ENCODE data around the gene CAPS. TPM values are rescaled to one million over a fixed set of nuclear protein-coding genes. Genes with fewer than 3 reads are reported as not detected.

CAPS gene
- total and polyA plus RNA-seq, 9 donors: 1.7 to 313 (median 22.3) TPM

DNA sequence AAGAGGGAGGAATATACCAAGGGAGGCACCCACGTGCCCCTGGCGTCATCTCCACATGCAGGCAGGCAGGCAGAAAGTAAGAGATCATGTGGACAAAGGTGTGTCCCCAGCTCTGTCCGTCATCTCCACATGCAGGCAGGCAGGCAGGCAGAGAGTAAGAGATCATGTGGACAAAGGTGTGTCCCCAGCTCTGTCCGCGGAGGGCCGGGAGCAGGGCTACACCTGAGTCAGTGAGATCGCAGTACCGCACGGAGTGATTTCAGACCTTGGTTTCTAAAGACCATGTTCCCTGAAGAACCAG, 22.2 kb downstream of the CAPS start:
- Histone ChIP-seq H3K36me3 (no peaks in the 10 kb centered on the region), H3K27ac (no peak overlapping the region), H3K27me3 (no peaks in the 10 kb centered on the region), H3K9me3 (no peaks in the 10 kb centered on the region), H3K4me1 (ENCODE audit: insufficient read depth) (peaks cover 11% of the 10 kb centered on the region), H3K4me3 (no peak overlapping the region)
- DNase-seq: no peak
- intact Hi-C loops (cut with DNase I): no loop called here
- 92 to 93% (median 92%) methylated on average over 9 of the region's 9 CpGs for WGBS, 3 donors
- TF ChIP-seq EP300 (IDR thresholded peaks at IDR 0.05) (no peak), POLR2A (IDR thresholded peaks at IDR 0.05) (no peak), CTCF (IDR thresholded peaks at IDR 0.05) (no peak)

GRCh38 chr19:5937550-5937949, 23.5 kb downstream of the CAPS start:
- DNase-seq: no peak
- WGBS, 3 donors: 84 to 86% (median 85%) methylated on average over 10 of the region's 10 CpGs
- H3K36me3 ChIP-seq: no peaks in the 10 kb centered on the region
- H3K27ac ChIP-seq: no peak overlapping the region
- H3K9me3 ChIP-seq: no peaks in the 10 kb centered on the region
- intact Hi-C loops (cut with DNase I): no loop called here
- H3K4me3 ChIP-seq: no peak overlapping the region
- H3K4me1 ChIP-seq (ENCODE audit: insufficient read depth): peaks cover 11% of the 10 kb centered on the region
- TF ChIP-seq EP300 (IDR thresholded peaks at IDR 0.05) (no peak), POLR2A (IDR thresholded peaks at IDR 0.05) (no peak), CTCF (IDR thresholded peaks at IDR 0.05) (no peak)
- H3K27me3 ChIP-seq: no peaks in the 10 kb centered on the region

GRCh38 chr19:5940260-5941208, 26.5 kb downstream of the CAPS start:
- H3K4me1 ChIP-seq (ENCODE audit: insufficient read depth): peaks cover 16% of the 10 kb centered on the region
- no peak overlapping the region for H3K4me3 ChIP-seq
- no peaks in the 10 kb centered on the region for H3K36me3 ChIP-seq
- DNase-seq: no peak
- no peak overlapping the region for H3K27ac ChIP-seq
- no peak for TF ChIP-seq CTCF (IDR thresholded peaks at IDR 0.05)
- H3K9me3 ChIP-seq: no peaks in the 10 kb centered on the region
- WGBS, 3 donors: 93 to 95% (median 93%) methylated on average over 21 of the region's 21 CpGs
- no peaks in the 10 kb centered on the region for H3K27me3 ChIP-seq
- intact Hi-C loops (cut with DNase I): no loop called here

DNA sequence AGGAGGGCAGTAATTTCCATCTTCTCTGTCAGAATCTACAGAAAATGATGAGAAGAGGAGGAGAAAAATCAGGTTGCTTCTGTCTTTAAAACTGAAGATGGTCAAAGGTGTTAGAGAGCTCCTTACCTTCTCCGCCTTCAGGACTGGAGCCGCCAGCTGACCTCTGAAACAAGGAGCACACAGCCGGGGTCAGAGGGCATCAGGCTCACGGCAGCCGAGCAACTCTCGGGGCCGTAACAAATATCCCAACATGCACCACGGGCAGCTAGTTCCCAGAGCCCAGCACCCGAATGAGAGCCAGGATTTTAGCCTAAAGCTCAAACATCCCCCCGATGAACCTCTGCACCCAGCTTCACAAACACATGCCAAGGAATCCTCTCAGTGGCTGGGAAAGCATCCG, 27.6 kb downstream of the CAPS start:
- Histone ChIP-seq H3K27me3 (no peaks in the 10 kb centered on the region), H3K9me3 (no peaks in the 10 kb centered on the region), H3K4me1 (ENCODE audit: insufficient read depth) (peaks cover 10% of the 10 kb centered on the region), H3K27ac (no peak overlapping the region), H3K36me3 (no peaks in the 10 kb centered on the region), H3K4me3 (no peak overlapping the region)
- TF ChIP-seq POLR2A (IDR thresholded peaks at IDR 0.05) (no peak), EP300 (IDR thresholded peaks at IDR 0.05) (no peak)
- intact Hi-C loops (cut with DNase I): no loop called here
- WGBS, 3 donors: 81 to 83% (median 82%) methylated on average over 11 of the region's 11 CpGs
- no peak for DNase-seq

DNA sequence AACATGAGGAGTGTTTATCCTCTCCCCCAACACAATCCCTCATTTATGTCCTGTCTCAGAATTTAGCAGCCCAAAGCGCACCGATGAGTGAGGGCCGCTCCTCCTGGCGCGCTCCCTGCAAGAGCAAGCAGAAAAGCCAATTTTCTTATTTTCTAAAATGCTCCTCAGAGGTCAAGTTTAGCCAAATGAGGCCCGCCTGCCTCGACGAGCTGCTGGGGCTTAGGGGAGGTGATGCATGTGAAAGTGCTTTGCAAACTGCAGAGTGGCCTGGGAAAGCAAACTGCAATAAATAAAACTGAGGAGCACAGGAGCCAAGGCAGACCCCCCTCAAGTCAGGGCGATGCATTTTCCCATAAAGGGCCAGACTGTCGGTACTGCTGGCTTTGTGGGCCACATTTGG, 29.0 kb downstream of the CAPS start:
- no peak overlapping the region for H3K4me3 ChIP-seq
- H3K27ac ChIP-seq: no peak overlapping the region
- H3K36me3 ChIP-seq: no peaks in the 10 kb centered on the region
- no peak for TF ChIP-seq POLR2A (IDR thresholded peaks at IDR 0.05)
- TF ChIP-seq EP300 (IDR thresholded peaks at IDR 0.05): no peak
- no peak for TF ChIP-seq CTCF (IDR thresholded peaks at IDR 0.05)
- DNase-seq: no peak
- WGBS, 3 donors: 15 to 39% (median 32%) methylated on average over 10 of the region's 10 CpGs
- H3K4me1 ChIP-seq (ENCODE audit: insufficient read depth): peaks cover 8% of the 10 kb centered on the region
- no peaks in the 10 kb centered on the region for H3K27me3 ChIP-seq
- intact Hi-C loops (cut with DNase I): no loop called here
- H3K9me3 ChIP-seq: no peaks in the 10 kb centered on the region
